ENCODE results near the gene NTM.
"Not testable (repeated sequence)": the region's sequence is repeated elsewhere in the genome, so short reads cannot be mapped to it uniquely, and the experiment has no call there.

The NTM gene

GRCh38 chr11:131421066-131421855, 50.8 kb downstream of the NTM start:
- TF ChIP-seq CTCF (IDR thresholded peaks at IDR 0.05; ENCODE audit: insufficient read depth, low read depth, low read length, missing control alignments): no peak
- no peak for DNase-seq (ENCODE audit: low read depth)
- no peak overlapping the region for H3K4me3 ChIP-seq (ENCODE audit: low read depth, low read length)

GRCh38 chr11:131422029-131422428, 51.6 kb downstream of the NTM start:
- no peak for TF ChIP-seq CTCF (IDR thresholded peaks at IDR 0.05; ENCODE audit: insufficient read depth, low read depth, low read length, missing control alignments)

GRCh38 chr11:131422496-131422895, 52.1 kb downstream of the NTM start:
- H3K4me3 ChIP-seq (ENCODE audit: low read depth, low read length): no peak overlapping the region
- no peak for TF ChIP-seq CTCF (IDR thresholded peaks at IDR 0.05; ENCODE audit: insufficient read depth, low read depth, low read length, missing control alignments)
- no peak for DNase-seq (ENCODE audit: low read depth)

More at GRCh38 chr11:131422029-131422428, 51.6 kb downstream of the NTM start:
- no peak overlapping the region for H3K4me3 ChIP-seq (ENCODE audit: low read depth, low read length)
- DNase-seq (ENCODE audit: low read depth): no peak

- no peak for TF ChIP-seq CTCF (IDR thresholded peaks at IDR 0.05; ENCODE audit: insufficient read depth, low read depth, low read length, missing control alignments)
- no peak overlapping the region for H3K4me3 ChIP-seq (ENCODE audit: low read depth, low read length)
- DNase-seq (ENCODE audit: low read depth): no peak
These were observed 53.3 kb downstream of the NTM start for GRCh38 chr11:131423688-131424087.

- DNase-seq (ENCODE audit: low read depth); H3K4me3 ChIP-seq (ENCODE audit: low read depth, low read length): not testable (repeated sequence)
These were observed 54.0 kb downstream of the NTM start for GRCh38 chr11:131424257-131424876.

- DNase-seq (ENCODE audit: low read depth): no peak
- no peak overlapping the region for H3K4me3 ChIP-seq (ENCODE audit: low read depth, low read length)
- TF ChIP-seq CTCF (IDR thresholded peaks at IDR 0.05; ENCODE audit: insufficient read depth, low read depth, low read length, missing control alignments): no peak
These were observed 54.9 kb downstream of the NTM start for GRCh38 chr11:131425285-131425684.

GRCh38 chr11:131428853-131429252, 58.4 kb downstream of the NTM start:
- H3K4me3 ChIP-seq (ENCODE audit: low read depth, low read length): no peak overlapping the region
- DNase-seq (ENCODE audit: low read depth): no peak
- no peak for TF ChIP-seq CTCF (IDR thresholded peaks at IDR 0.05; ENCODE audit: insufficient read depth, low read depth, low read length, missing control alignments)

Measured in GM12865 (cell line).